HepG2 (cell line): ENCODE results near the gene MT1M.

Source experiments
- IKZF4 ChIP-seq: sonication (generic); formaldehyde crosslinking; IDR thresholded peaks from 2 replicates; pipeline ENCODE4 v1.5.1; 2020; ENCODE audit warnings: borderline replicate concordance, mild to moderate bottlenecking, low read depth, missing genetic modification reagents; ENCODE audit errors: not compliant biosample characterization
- JUND ChIP-seq: sonication (generic); formaldehyde crosslinking; IDR thresholded peaks from 2 replicates; pipeline ENCODE4 v1.8.0; 2022; ENCODE audit warnings: mild to moderate bottlenecking, missing genetic modification reagents
- POLR2A ChIP-seq, 2 experiments: IDR thresholded peaks; 2 replicates each; pipeline ENCODE4 v1.6.1; 2011; ENCODE audit warnings: low read depth in 2 of 2, low read length in 2 of 2, mild to moderate bottlenecking in 1 of 2, moderate library complexity in 1 of 2; ENCODE audit not compliant: insufficient read depth in 1 of 2
- POLR2AphosphoS5 ChIP-seq: IDR thresholded peaks from 2 replicates; pipeline ENCODE4 v1.6.1; 2012; ENCODE audit warnings: low read depth, low read length
- RBFOX2 ChIP-seq: fragments of 200-400 bp; formaldehyde crosslinking; IDR thresholded peaks from 2 replicates; pipeline ENCODE4 v1.6.1; 2017; ENCODE audit warnings: low read depth, mild to moderate bottlenecking, low read length
- SAFB2 ChIP-seq: sonication (generic); formaldehyde crosslinking; IDR thresholded peaks from 2 replicates; pipeline ENCODE4 v1.5.1; 2020; ENCODE audit warnings: missing genetic modification reagents, low read depth, mild to moderate bottlenecking, borderline replicate concordance
- TAF15 ChIP-seq: fragments of 200-400 bp; formaldehyde crosslinking; IDR thresholded peaks from one replicate; pipeline ENCODE4 v1.6.1; 2018; ENCODE audit warnings: mild to moderate bottlenecking, low read depth, low read length; ENCODE audit not compliant: poor library complexity, severe bottlenecking
- TF ChIP-seq, protein P1 (sequence below): sonication (generic); formaldehyde crosslinking; IDR thresholded peaks from 2 replicates; pipeline ENCODE4 v1.5.0; 2020; ENCODE audit warnings: mild to moderate bottlenecking, missing genetic modification reagents, moderate library complexity

- TF ChIP-seq JUND (CRISPR knock-in tag), result no peak
- no peak for TF ChIP-seq TAF15
- TF ChIP-seq POLR2AphosphoS5, result no peak
- TF ChIP-seq SAFB2 (CRISPR knock-in tag), result no peak
- TF ChIP-seq, protein P1, sequence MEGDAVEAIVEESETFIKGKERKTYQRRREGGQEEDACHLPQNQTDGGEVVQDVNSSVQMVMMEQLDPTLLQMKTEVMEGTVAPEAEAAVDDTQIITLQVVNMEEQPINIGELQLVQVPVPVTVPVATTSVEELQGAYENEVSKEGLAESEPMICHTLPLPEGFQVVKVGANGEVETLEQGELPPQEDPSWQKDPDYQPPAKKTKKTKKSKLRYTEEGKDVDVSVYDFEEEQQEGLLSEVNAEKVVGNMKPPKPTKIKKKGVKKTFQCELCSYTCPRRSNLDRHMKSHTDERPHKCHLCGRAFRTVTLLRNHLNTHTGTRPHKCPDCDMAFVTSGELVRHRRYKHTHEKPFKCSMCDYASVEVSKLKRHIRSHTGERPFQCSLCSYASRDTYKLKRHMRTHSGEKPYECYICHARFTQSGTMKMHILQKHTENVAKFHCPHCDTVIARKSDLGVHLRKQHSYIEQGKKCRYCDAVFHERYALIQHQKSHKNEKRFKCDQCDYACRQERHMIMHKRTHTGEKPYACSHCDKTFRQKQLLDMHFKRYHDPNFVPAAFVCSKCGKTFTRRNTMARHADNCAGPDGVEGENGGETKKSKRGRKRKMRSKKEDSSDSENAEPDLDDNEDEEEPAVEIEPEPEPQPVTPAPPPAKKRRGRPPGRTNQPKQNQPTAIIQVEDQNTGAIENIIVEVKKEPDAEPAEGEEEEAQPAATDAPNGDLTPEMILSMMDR (CRISPR knock-in tag), result no peak
- no peak for TF ChIP-seq POLR2A (IDR thresholded peaks at IDR 0.05; ENCODE audit: insufficient read depth in 1 of 2, low read depth in 2 of 2, low read length in 2 of 2)
- TF ChIP-seq RBFOX2, result no peak
- TF ChIP-seq IKZF4 (CRISPR knock-in tag), result no peak
These were observed 1.1 kb downstream of the MT1M start for GRCh38 chr16:56633535-56633934.
